Left renal cortex interstitium (tissue), 4 donors: ENCODE results near the gene STAB1. TPM values are rescaled to one million over a fixed set of nuclear protein-coding genes. Genes with fewer than 3 reads are reported as not detected.
"Not testable (repeated sequence)": the region's sequence is repeated elsewhere in the genome, so short reads cannot be mapped to it uniquely, and the experiment has no call there.

ENCODE experiments used
- DNase-seq, 4 donors: peaks; one replicate each; pipeline ENCODE4 v3.0.0-alpha.2; 2013; ENCODE audit warnings: low read depth in 4 of 4, low spot score in 2 of 4, missing footprints in 1 of 4
- polyA plus RNA-seq, 4 donors: library from polyadenylated mRNA; unstranded; fragments of 120-200 nt; gene quantifications; one replicate each; pipeline ENCODE4 v1.2.1, GENCODE V29; 2013; ENCODE audit not compliant: insufficient read length in 4 of 4

The STAB1 gene
- polyA plus RNA-seq, 4 donors, result 31.2 to 44.5 (median 36.5) TPM

- no peak for DNase-seq
Observed at GRCh38 chr3:52522651-52523251, 27.6 kb downstream of the STAB1 start.

DNA sequence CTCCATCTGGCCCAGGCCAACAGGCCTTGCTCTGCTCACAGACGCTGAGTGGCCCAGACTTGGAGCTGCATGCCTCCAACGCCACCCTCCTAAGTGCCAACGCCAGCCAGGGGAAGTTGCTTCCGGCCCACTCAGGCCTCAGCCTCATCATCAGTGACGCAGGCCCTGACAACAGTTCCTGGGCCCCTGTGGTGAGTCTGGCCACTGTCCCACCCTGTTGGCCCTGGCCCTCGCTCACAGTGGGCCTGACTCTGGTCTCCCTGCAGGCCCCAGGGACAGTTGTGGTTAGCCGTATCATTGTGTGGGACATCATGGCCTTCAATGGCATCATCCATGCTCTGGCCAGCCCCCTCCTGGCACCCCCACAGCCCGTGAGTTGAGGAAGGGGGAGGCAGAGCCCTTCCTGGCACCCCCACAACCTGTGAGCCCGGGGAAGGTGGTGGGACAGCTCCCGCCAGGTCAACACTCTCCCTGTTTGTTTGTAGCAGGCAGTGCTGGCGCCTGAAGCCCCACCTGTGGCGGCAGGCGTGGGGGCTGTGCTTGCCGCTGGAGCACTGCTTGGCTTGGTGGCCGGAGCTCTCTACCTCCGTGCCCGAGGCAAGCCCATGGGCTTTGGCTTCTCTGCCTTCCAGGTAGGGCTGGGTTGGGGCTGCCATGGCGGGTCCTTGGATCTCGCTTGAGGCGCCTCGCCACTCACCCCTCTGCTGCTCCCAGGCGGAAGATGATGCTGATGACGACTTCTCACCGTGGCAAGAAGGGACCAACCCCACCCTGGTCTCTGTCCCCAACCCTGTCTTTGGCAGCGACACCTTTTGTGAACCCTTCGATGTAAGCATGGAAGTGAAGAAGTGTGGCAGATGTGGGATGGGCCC, 28.5 kb downstream of the STAB1 start:
- no peak for DNase-seq

- DNase-seq, result no peak
Observed at GRCh38 chr3:52524258-52524751, 29.2 kb downstream of the STAB1 start.

GRCh38 chr3:52524752-52525679, 29.9 kb downstream of the STAB1 start:
- DNase-seq, result no peak

GRCh38 chr3:52525680-52526561, 30.8 kb downstream of the STAB1 start:
- DNase-seq, result no peak

DNA sequence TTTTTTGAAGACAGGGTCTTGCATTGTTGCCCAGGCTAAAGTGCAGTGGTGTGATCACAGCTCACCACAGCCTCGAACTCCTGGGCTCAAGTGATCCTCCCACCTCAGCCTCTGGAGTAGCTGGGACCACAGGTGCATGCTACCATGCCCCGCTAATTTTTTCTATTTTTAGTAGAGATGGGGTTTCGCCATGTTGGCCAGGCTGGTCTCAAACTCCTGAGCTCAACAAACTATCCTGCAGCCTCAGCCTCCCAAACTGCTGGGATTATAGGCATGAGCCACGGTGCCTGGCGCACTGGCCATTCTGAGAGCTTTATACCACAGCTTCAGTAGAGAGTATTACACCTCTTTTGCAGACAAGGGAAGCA, 31.5 kb downstream of the STAB1 start:
- not testable (repeated sequence) for DNase-seq

GRCh38 chr3:52527039-52527731, 32.0 kb downstream of the STAB1 start:
- DNase-seq, result no peak

DNA sequence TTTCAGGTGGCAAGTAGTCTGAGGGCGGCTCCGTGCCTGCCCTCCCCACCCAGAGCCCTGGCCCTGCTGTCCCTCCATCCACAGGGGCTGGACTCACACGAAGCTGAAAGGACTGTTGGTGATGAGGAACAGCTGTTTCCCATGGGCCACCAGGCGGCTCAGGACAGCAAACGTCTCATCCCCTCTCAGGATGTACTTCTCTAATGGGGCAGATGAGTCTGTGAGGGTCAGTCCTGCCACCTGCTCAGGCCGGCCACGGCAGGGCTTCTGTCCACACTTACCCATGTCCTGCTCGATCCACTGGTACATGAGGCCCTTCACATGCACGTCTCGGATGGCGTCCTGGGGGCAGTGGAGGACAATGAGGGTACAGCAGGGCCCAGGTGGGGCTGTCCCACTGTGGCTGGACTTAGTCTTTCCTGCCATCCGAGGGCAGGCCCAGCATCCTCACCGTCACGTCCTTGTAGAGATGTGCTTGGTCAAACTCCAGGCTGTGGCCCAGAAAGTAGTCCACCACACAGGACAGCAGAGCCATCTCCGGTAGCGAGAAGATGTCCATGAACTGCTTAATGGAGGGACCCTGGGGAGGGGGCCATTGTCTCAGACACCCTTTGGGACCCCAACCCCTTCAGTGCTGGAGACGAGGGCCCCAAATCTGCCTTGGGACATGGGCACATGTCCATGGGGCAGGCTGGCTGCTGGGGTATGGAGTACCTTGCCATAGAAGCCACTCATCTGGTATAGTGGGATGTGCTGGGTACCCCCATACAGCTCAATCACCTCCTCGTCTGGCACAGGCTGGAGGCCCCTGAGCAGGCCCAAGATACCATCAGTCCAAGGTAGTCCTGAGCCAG, 32.8 kb downstream of the STAB1 start:
- no peak for DNase-seq

- DNase-seq, result no peak
Observed at GRCh38 chr3:52528586-52529375, 33.6 kb downstream of the STAB1 start.

- DNase-seq, result no peak
Observed at GRCh38 chr3:52529376-52530333, 34.5 kb downstream of the STAB1 start.

DNA sequence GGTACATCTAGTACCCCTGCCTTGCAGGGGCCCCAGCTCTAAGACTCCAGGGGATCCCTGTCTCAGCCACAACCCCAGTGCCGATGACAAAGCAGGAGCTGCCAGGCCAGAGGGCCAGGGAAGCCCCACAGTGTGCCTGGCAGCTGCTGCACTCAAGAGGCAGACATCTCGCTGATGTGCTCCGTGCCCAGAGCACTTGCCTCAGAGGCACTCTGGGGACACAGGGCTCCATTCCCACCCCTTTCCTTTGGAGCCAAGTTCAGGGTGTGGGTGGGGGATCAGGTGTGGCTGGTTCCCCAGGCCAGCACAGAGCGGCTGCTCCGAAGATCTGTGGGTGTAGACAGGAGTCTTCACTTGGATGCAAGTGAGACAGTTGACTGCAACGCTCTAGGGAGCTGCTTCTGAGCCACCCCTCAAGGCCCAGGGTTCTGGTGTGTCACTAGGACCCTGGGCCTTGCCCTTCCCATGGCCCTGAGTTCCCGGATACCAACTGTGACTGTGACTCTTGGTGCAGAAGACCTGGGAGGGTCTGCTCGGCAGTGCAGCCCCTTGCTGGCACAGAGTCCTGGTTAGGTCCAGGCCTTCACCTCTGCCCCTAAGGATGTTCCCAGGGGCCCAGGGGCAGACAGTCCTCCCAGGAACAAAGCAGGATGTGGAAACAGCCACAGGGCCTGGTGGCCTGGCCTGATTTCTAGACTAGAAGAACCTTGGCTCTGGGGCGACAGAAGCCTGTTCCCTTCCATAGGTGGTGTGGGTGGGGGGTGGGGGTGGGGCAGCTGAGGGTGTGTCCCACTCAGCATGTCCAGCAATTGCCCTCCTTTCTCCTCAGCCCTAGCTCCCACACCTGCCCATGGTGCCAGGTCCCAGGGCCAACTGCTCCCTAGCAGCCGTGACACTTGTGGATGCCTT, 36.0 kb downstream of the STAB1 start:
- no peak for DNase-seq

DNA sequence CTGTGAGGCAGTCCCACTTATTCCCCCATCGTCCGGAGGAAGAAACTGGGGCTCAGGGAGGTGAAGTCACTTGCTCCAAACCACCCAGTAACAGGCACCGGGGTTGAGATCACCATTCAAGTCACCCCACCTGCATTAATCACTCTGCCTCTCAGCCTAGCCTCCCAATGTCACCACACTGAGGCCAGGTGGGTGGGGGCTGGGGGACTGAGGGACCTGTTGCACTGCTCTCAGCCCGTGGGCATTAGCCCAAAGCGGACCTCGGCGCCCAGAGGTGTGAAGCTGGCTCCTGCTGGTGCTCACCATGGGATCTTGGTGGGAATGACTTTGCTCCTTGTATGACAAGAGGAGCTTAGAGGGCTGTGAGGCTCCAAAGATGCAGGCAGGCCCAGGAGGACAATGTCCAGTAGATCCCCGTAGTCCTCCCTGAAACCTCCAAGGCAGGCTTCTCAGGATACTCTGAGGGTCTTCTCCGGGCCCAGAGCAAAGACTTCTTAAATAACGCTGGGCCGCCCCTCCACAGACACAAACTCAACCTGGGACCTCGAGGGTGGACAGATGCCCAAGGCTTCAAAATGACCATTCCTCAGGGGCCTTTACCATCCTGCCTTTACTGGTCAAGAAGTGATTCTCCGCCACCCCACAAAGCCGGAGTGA, 36.9 kb downstream of the STAB1 start:
- DNase-seq, result no peak

- no peak for DNase-seq
Observed at GRCh38 chr3:52532517-52532837, 37.3 kb downstream of the STAB1 start.

GRCh38 chr3:52532838-52533622, 37.9 kb downstream of the STAB1 start:
- DNase-seq, result no peak
